GM21528 (cell line): Measurements from ENCODE around the gene CNTN4.

Experiments
- ATAC-seq: cut with Tn5 transposase; IDR thresholded peaks from one replicate; pipeline ENCODE4 v1.9.1; 2021; ENCODE audit warnings: mild to moderate bottlenecking, moderate library complexity; ENCODE audit not compliant: unreplicated experiment, low FRiP score

CNTN4 gene

DNA sequence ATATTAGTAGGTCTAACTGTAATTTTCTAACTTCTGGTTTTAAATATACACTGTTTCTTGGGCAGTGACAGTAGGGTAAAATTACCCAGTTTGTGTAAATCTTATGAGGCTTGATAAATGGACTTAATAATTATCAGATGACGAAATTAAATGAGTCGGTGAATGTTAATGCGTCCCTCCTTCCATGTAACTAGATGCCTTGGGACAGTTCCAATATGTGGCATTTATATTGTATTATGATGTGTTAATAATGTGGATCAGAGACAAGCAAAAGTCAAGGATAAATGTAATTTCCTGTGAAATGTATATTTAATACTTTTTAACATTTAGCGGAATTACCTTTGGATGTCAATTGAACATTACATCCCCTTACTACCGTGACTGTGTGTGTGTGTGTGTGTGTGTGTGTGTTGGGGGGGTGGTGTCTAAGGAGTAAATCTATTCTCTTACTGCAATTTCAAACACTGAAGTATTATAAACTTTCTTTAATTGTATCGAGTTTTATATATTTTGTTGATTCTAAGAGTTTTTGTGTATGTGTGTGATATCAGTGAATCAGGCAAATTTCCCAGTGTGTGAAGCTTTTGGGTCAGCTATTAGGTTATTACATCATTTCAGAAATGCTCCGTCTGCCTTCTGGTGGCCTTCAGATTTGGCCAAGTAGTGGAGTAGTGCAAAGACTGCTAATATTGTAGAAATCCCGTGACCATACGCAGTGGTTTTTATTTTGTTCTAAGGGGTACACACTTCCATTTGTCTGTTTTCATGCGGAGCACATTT lies 50.1 kb downstream of the CNTN4 start:
- ATAC-seq = no peak

DNA sequence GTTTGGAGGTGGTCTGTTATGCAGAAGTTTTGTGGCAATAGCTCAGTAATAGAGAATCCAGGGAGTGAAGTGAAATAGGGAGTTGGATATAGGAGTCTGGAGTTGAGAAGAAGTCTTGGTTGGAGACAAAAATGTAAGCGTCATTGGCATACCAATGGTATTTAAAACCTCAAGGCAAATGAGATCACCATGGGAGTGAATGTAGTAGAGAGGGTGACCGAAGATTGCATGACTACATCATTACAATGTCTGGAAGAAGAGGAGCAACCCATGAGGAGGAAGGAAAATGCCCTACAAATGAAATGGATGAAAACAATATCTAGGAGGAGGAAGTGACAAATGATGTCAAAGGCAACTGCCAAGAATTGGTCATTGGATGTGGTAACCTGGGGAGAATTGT lies 54.4 kb downstream of the CNTN4 start:
- no peak for ATAC-seq

DNA sequence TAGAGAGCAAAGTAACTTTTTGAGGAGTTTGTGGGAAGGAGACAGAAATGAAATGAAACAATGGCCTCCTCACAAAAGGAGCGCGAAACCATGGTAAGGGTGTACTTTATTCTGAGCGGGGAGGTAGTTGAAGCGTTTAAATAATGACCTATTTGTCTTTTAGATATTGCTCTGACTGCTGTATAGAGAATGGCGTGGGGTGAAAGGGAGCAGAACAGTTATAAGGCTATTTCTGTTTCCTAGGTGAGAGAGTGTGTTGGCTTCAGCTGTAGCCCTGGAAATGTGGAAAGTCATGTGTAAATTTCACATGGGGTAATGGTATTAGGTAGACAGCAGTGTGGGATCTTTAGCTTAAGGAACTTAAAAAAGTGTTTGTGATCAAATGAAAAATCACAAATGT lies 54.9 kb downstream of the CNTN4 start:
- no peak for ATAC-seq

DNA sequence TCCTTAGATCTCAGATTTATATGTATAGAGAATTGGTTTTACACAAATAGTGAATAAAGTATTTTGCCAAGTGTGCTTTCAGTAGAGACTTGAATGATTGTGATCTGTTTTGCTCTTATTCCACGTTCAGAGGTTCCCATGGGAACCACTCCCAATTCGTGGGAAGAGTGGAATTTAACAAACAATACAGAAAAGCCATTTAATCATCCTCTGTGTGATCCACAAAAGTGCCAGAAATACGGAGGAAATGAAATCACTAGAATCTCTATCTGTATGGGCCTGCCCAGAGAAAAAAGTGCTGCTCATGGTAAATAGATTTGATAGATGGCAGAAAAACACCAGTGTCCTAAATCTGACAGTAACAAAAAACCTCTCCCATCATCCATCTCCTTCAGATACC lies 56.0 kb downstream of the CNTN4 start:
- no peak for ATAC-seq

DNA sequence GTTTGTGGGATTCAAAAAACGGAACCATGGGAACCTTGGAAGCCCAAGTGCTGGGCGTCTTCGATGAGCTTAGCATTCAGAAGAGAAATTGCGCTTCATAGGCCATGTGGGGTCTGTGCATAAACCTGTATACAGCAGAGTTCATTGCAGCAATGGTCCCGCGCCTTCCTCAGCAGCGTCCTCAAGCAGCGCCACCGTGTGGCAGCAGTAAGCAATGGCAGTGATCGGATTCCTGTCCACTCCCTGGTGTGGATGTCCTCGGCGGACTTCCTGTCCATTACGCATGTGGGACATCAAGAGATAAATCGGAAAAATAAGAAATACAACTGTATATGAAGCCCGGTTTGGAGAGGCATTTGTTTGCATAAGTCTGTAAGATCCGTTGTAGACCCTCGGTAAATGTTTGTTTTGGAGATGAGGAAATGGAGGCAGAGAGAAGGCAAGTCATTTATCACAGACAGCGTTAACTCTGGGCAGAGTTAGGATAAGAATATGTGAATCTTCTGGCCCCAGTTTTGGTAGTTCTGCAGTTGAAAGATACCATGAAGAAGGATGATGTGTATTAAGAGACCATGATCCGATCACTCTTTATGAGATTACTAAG lies 57.7 kb downstream of the CNTN4 start:
- no peak for ATAC-seq

DNA sequence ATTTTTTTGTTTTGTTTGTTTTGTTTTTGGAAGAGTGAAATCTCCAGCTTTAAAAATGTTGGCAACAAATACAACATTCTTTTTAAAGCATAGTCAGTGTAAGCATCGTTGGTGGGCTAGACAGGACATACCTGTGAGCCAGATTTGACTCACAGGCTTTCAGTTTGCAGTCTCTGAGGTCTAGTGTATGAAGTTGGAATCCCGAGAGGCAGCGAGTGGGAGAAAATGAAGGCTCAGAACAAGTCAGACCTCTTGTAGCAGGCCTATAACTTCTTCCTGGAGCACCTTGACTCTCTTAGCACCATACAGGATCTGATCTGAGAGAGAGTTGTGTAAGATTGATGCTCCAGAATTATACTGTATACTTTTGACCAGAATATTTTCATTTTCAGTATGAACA lies 60.2 kb downstream of the CNTN4 start:
- ATAC-seq = no peak

DNA sequence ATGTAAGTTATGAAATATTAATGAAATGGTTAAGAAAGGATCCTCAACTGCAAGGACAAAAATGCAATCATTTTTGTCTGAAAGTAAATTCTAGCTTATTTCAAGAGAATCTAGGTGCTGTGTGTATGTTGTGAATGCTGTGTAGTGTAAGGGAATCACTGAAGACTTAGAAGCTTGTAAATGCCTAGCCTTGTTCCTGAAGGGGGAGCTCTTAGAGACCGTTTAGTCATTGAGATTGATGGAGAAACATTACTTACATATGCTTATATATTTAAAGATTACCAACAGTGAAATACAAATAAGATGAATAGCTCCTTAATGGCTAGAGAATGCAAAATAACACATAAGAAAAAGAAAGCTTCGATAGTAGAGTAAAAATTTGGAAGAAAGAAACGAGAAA lies 67.9 kb downstream of the CNTN4 start:
- no peak for ATAC-seq

DNA sequence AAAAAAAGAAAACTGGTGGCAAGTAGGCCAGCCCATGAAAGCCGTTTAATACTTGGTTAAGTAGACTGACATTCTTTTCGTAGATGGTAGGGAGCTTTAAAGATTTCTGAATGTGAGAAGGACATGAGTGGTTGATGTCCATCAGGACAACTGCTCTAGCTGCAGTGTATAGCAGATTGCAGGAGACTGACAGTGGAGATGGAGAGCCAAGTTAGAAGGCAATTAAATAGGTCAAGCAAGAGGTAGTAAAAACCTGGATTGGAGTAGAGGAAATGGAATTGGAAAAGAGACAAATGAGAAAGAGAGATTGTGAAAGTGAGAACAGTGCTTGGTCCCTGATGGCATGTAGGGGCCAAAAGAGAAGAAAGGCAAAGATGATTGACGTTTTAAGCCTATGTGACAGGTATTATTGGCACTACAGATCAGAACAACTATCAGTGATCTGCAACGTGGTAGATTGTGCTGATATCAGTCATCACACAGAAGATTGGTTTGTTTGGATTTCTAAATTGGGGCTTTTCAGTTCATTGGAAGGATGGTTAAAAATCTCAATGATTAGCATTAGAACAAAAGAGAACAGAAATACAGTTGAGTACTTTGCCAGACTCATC lies 74.0 kb downstream of the CNTN4 start:
- no peak for ATAC-seq

DNA sequence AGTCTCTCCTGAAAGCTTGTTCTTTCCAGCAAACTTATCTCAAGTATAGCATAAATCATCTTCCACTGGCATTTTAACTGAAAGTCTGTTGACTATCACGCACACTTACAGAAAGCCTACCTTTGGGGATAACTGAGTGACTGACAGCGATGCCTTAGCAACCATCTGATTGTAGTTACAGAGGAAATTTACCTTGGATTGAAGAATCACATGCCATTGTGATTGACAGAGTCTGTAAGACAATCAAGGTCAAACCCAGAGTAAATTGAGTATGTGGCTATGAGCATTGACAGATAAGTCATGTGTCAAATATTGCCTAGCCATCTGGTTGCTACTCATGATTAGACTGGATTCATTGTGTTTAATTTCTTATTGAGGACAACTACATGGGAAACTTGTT lies 82.0 kb downstream of the CNTN4 start:
- no peak for ATAC-seq

DNA sequence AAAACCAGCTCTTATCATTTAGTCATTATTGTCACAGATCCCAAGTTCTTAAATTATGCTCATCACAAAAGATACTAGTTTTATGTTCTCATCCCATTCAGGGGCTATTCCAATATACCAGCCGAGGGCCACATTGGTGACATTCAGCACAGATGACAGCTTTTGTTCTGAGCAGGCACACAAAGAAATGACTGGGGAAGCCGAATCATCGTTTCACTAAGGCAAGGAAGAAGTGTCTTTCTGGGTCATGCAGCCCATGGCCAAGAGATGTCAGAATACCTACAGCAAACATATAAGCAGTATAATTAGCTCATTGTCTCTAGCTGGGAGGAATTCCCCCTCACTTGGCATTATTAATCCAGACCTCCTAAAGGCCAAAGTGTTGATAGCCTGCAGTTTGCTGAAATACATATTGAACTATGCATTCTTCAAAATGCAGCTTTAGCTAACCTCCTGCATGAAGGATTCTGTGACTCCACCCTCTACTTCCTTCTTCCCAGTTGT lies 100.2 kb downstream of the CNTN4 start:
- no peak for ATAC-seq

DNA sequence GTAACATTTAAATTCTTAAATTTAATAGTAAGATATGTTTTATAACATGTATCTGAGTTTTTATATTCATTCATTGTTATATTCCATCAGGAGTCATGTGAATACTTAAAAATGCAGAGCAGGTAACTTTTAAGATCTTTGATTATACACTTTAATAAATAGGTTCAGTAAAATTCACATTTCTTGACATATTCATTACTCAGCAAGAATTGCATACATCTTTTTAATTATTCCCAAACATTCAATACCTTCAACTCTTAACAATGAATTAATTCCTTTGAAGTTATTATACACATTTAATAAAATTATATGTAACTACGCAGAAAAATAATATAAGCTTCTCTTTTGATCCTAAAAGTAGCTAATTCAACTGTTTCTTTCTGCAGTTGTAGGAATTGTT lies 105.4 kb downstream of the CNTN4 start:
- ATAC-seq = no peak

DNA sequence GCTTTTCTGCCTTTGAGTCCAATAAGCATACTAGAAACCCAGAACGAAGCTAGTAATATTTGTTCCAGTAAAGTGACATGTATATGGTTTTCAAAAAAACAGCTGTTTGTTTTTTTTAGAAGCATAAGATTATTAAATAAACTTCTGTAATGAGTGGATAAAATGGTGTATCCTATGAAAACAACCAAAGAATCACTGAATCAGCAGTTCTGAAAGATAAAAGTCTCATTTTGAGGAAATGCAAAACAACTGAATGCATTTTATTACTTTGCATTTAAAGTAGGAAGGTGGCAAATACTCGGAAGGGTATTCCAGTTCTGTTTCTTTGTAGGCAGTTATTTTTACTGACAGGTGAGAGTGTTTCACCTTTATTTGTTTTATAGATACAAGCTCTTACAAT lies 107.0 kb downstream of the CNTN4 start:
- ATAC-seq = no peak

DNA sequence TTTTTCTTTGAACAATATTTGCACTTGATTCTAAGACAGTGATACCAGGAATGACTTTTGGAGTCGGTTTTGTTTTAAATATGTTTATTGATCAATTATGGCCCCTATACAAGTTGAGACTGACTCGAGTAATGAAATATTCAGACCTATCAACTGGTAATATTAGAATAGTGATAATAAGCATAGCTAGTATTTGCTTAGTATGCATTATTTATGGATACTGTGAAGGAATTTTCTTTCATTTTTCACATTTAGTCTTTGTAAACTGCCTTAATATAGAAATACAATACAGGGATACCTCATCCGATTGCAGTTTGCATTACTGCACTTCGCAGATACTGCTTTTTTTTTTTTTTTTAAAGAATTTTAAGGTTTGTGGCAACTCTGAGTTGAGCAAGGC lies 107.9 kb downstream of the CNTN4 start:
- no peak for ATAC-seq

DNA sequence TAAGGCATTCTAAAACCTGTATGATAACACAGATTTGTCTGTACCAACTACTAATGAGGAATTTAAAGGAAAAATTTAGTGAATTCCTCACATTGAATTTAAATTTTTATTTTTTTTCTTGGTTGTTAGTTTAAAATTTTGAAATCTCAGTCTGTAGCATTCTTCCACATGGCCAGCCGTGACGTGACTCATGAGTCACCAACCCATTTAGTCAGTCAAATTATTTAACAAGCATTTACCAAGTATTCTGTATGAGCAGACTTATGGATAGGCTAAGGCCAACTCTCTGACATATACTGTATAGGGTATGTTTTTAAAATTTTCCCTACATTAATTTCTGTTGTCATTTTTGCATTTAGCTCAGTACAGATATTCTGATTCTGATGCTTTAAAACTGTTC lies 112.9 kb downstream of the CNTN4 start:
- ATAC-seq = no peak

DNA sequence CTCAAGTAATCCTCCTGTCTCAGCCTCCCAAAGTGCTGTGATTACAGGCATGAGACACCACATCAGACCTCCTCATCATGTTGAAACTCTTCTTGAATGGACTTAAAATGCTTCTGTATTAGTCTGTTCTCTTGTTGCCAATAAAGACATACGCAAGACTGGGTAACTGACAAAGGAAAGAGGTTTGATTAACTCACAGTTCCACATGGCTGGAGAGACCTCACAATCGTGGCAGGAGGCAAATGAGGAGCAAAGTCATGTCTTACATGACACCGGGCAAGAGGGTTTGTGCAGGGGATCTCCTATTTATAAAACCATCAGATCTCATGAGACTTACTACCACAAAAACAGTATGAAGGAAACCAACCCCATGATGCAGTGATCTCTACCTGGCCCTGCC lies 113.5 kb downstream of the CNTN4 start:
- ATAC-seq = no peak

DNA sequence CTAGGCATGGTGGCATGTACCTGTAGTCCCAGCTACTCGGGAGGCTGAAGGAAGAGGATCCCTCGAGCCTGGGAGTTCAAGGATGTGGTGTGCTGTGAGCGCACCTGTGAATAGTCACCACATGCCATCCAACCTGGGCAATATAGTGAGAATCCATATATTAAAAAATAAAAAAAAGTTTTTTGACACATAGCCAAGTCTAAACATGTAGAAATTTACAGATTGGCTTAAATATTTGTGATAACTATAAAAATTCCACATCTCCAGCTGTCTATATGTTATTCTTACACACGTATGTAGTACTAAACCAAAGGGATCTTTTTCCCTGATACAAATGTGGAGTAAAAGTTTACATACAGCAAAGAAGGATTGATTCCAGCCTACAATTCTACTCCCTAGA lies 119.7 kb downstream of the CNTN4 start:
- ATAC-seq = no peak

DNA sequence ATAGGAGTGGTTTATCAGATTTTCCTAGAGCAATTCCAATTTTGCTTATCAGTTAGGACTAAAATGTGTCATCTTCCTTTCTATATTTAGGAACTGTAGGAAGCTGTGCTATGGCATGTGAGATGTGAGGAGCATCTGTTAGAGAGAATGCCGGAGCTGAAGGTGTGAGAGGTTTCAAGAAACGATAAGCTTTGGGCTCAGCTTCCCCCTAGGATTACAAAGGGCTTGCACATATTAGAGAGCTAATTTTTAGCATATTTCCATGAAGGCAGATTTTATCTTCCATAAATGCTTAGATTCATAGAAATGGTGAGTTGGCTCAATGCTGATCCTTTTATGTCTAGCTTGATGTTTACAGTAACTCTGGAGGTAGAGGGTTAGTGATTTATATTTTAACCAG lies 120.2 kb downstream of the CNTN4 start:
- ATAC-seq = no peak

DNA sequence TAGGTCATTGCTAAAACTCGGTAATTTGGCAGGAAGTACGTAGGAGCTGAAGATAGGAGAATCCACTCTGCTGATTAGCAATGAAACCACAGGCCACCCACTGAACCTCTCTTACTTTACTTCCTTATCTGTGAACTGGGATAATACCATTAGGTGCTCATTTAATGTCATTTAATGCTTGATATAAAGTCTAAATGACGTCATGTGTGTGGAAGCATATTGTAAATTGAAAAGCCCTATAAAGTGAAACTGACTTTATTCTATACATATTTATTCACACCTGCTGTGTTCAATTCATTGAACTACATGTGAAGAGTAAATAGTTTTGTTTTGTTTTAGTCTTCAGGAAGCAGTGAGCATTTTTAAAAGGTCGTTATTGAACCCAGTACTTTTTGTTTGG lies 137.5 kb downstream of the CNTN4 start:
- no peak for ATAC-seq

DNA sequence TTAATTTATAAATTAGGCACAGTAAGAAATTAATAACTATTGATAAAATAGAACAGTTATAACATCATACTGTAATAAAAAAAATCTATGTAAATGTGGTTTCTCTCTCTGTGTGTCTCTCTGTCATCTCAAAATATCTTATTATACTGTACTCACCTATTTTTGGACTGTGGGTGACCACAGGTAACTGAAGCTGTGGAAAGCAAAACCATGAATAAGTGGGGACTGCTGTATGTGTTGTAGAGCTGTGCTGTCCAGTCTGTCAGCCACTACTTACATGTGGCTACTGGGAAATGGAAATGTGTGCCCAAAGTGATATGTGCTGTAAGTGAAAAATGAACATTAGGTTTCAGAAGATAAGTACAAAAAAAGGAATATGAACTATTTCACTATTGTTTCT lies 145.5 kb downstream of the CNTN4 start:
- ATAC-seq = no peak

DNA sequence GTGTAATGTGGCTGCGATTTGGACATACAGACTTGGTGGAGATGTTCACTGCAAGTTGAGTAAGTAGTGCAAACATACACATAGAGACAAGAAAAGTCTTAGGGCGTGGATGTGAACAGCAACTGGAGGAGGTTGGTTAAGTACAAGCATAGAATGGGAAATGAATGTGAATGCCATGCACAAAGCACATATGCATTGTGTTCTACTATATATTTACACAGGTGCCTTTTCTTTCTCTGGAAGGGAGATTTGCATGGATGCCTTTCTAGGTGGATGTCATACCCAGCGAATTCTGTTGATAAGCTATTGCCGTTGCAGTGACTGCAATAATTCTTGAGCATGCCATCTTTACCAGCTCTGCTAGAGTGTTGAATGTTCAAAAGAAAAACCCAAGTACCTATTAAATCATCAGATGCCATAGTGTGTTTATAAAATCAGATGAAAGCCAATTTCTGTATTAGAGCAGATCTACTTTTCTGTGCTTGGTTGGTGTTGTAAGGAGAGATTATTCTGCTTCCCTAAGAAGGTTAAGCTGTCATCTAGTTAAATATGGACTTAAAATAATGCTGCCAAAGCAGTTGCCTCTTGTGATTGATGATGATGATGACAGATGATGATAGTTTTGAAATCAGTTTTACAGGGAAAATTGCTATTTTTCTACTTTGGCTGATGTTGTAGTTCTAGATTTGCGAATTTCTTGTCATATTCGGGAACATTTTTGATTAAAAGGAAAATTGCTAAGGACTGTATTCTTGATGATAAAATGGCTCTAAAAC lies 148.4 kb downstream of the CNTN4 start:
- ATAC-seq = no peak

DNA sequence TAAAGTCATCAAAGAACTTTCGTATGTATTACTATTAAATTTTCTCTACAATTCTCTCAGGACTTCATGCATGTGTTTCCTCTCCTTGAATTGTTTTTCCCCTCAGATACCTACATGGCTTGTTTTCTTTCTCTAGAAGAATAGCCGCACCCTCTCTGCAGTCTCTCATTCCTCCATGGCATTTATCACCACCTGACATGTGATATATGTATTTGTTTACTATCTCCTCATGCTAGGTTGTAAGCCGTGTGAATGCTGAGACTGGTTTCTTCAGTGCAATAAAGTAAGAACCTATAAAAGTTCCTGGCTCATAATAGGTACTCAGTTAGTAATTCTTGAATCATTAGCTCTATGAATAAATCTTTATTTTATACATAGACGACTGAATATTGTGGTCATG lies 149.2 kb downstream of the CNTN4 start:
- no peak for ATAC-seq
